H1 (cell line): ENCODE measurements around the gene MRPL34. TPM values are rescaled to one million over a fixed set of nuclear protein-coding genes. Genes with fewer than 3 reads are reported as not detected.

Experiments used
- ASH2L ChIP-seq: fragments of 200-600, 300-600 bp; sonication (generic); IDR thresholded peaks from one replicate; pipeline ENCODE4 v1.7.1; 2017; ENCODE audit warnings: low read length
- CTBP2 ChIP-seq: IDR thresholded peaks from 2 replicates; pipeline ENCODE4 v1.7.0; 2011; ENCODE audit warnings: borderline replicate concordance, mild to moderate bottlenecking, moderate library complexity, mixed read lengths, low read length; ENCODE audit not compliant: insufficient read depth, insufficient read length
- EGR1 ChIP-seq: IDR thresholded peaks from 2 replicates; pipeline ENCODE4 v1.6.1; 2011; ENCODE audit warnings: low read depth, low read length, borderline replicate concordance
- GTF2F1 ChIP-seq: IDR thresholded peaks from 2 replicates; pipeline ENCODE4 v1.6.1; 2012; ENCODE audit warnings: low read depth, low read length, improper control_type of control experiment, borderline replicate concordance
- PHF8 ChIP-seq: fragments of 200-600 bp; sonication (generic); conservative IDR thresholded peaks from 2 replicates; pipeline ENCODE4 v1.7.1; 2012; ENCODE audit warnings: low read depth, mild to moderate bottlenecking, inconsistent platforms, low read length, moderate library complexity
- RBBP5 ChIP-seq: IDR thresholded peaks from 2 replicates; pipeline ENCODE4 v1.7.1; 2012; ENCODE audit warnings: low read depth, mild to moderate bottlenecking, inconsistent platforms, low read length, moderate library complexity, borderline replicate concordance
- SAP30 ChIP-seq: fragments of 300-600 bp; sonication (generic); IDR thresholded peaks from 2 replicates; pipeline ENCODE4 v1.7.1; 2012; ENCODE audit warnings: low read length, moderate library complexity, mild to moderate bottlenecking, inconsistent platforms; ENCODE audit not compliant: insufficient read depth, insufficient replicate concordance
- SIN3A ChIP-seq, 2 experiments: IDR thresholded peaks in 1 of 2; conservative IDR thresholded peaks in 1 of 2; 2 replicates each; pipeline ENCODE4 v1.6.1; 2011 to 2012; ENCODE audit warnings: low read length in 2 of 2, improper control_type of control experiment in 1 of 2, low read depth in 1 of 2, mild to moderate bottlenecking in 1 of 2
- SIX5 ChIP-seq: IDR thresholded peaks from 2 replicates; pipeline ENCODE4 v1.6.1; 2011; ENCODE audit warnings: mild to moderate bottlenecking, low read depth, low read length
- SP1 ChIP-seq: IDR thresholded peaks from 2 replicates; pipeline ENCODE4 v1.6.1; 2011; ENCODE audit warnings: low read depth, low read length
- SP2 ChIP-seq: IDR thresholded peaks from 2 replicates; pipeline ENCODE4 v1.6.1; 2012; ENCODE audit warnings: mild to moderate bottlenecking, low read length, inconsistent platforms
- SP4 ChIP-seq: IDR thresholded peaks from 2 replicates; pipeline ENCODE4 v1.6.1; 2012; ENCODE audit warnings: low read length, inconsistent platforms
- SRF ChIP-seq: IDR thresholded peaks from 2 replicates; pipeline ENCODE4 v1.6.1; 2011; ENCODE audit warnings: mild to moderate bottlenecking, low read depth, low read length, moderate library complexity
- SUZ12 ChIP-seq: fragments of 200-600 bp; sonication (generic); IDR thresholded peaks from 2 replicates; pipeline ENCODE4 v1.6.1; 2012; ENCODE audit warnings: mild to moderate bottlenecking, inconsistent platforms, low read length, moderate library complexity, mixed read lengths
- TAF7 ChIP-seq: optimal IDR thresholded peaks from 2 replicates; pipeline ENCODE3; 2011; ENCODE audit warnings: low read depth, mild to moderate bottlenecking, inconsistent platforms, low read length, moderate library complexity, borderline replicate concordance
- USF2 ChIP-seq: IDR thresholded peaks from 2 replicates; pipeline ENCODE4 v1.6.1; 2011; ENCODE audit warnings: low read length, improper control_type of control experiment
- polyA plus RNA-seq, 7 experiments: library from polyadenylated mRNA; depleted of rRNA in 3 of 7; stranded (reverse) in 5 of 7; unstranded in 2 of 7; fragments of >200 nt in 5 of 7; fragments of 200-250 nt in 2 of 7; gene quantifications; 1 replicate in 5 of 7; 2 replicates in 1 of 7; 4 replicates in 1 of 7; pipeline versions ENCODE4 v1.2.1 to v1.2.3, GENCODE V29; 2011 to 2013; ENCODE audit warnings: missing spikeins in 2 of 7, mixed read lengths in 2 of 7
- total RNA-seq: library from RNA; stranded (reverse); fragmentation: NEBNext Ultra II Directional; extraction: Animal tissue kit (Norgen Biotek cat#: 25700); gene quantifications from 2 replicates; pipeline ENCODE4 v1.2.1, GENCODE V29; 2021

The MRPL34 gene
- total and polyA plus RNA-seq, 2 of the 8 experiments (the other 6 are each of a cell fraction or from before 2014, with no cell fraction given), result 91.9 to 99.6 TPM

- no peak for TF ChIP-seq USF2
- 0 out of 2 replicates have a peak, but pooled peaks have one; percentile 6 for TF ChIP-seq EGR1
- peak; percentile 68 for TF ChIP-seq PHF8
- TF ChIP-seq CTBP2, result no peak
- TF ChIP-seq TAF7, result no peak
- TF ChIP-seq SIX5, result peak; percentile 80
- TF ChIP-seq RBBP5, result peak; percentile 24; the same call in 1 of the 2 replicates
- peak; percentile 100 for TF ChIP-seq SP1
- TF ChIP-seq SIN3A (conservative IDR thresholded peaks at IDR 0.05 in 1 of 2, IDR thresholded peaks at IDR 0.05 in 1 of 2; ENCODE audit: low read depth in 1 of 2, low read length in 2 of 2), result peak; percentile 37 to 56; a peak in 2 of 4 replicates
- TF ChIP-seq ASH2L, result no peak
- no peak for TF ChIP-seq SUZ12
- TF ChIP-seq SRF, result no peak
- TF ChIP-seq GTF2F1, result no peak
- peak; percentile 49 for TF ChIP-seq SAP30
- TF ChIP-seq SP4, result peak; percentile 71; the same call in 1 of the 2 replicates
- peak; percentile 85 for TF ChIP-seq SP2
Observed at GRCh38 chr19:17309198-17309964, 3.7 kb downstream of the MRPL34 start, which contains the start of gene DDA1 (continued).
